HCT116 (cell line): ENCODE measurements around the gene TENM3. TPM values are rescaled to one million over a fixed set of nuclear protein-coding genes. Genes with fewer than 3 reads are reported as not detected.

Experiments
- ATAC-seq: fragments of 200-7000 bp; cut with Tn5 transposase; 2 replicates; pipeline ENCODE4 v1.9.1; 2020; ENCODE audit warnings: mild to moderate bottlenecking, moderate library complexity
- BruUV-seq: library from RNA; stranded (reverse); fragments of 400-500 nt; replicated peaks from 2 replicates; lab custom pipeline; 2021; lab: Mats Ljungman, UMichigan
- CTCF ChIA-PET: fragments of 300-600 bp; sonication (Branson Sonifier 250); formaldehyde crosslinking; loops from one replicate; lab custom pipeline; 2021; ENCODE audit warnings: antibody characterized with exemption; lab: Charles Lee
- POLR2A ChIA-PET: fragments of 300-600, 350-600 bp; sonication (Branson Sonifier 250); formaldehyde crosslinking; loops from one replicate; lab custom pipeline; 2021; ENCODE audit warnings: antibody characterized with exemption; lab: Charles Lee
- RAD21 ChIA-PET, 2 experiments: fragments of 300-600 bp; sonication (Branson Sonifier 250); formaldehyde crosslinking; loops; one replicate each; lab custom pipeline; 2023; ENCODE audit warnings: low total read pairs in 2 of 2; ENCODE audit not compliant: uncharacterized antibody in 2 of 2, unreplicated experiment in 2 of 2, low non-redundant PET in 1 of 2; lab: Charles Lee
- DNase-seq: peaks from one replicate; pipeline ENCODE4 v3.0.0-alpha.2; 2010; ENCODE audit warnings: low read depth, low spot score
- H2AFZ ChIP-seq: fragments of 200-600 bp; shearing (Covaris generic), sonication (generic); 2 replicates; pipeline ENCODE4 v1.6.1; 2017; ENCODE audit warnings: low read depth, mixed run types, mixed read lengths, antibody characterized with exemption, low read length; ENCODE audit not compliant: poor library complexity, severe bottlenecking
- H3K27ac ChIP-seq: 2 replicates; pipeline ENCODE4 v1.5.1; 2012; ENCODE audit warnings: low read depth, low read length
- H3K27me3 ChIP-seq: fragments of 200-600 bp; sonication (generic); 2 replicates; pipeline ENCODE4 v1.6.1; 2016; ENCODE audit warnings: mixed run types, low read length, mixed read lengths; ENCODE audit not compliant: insufficient read depth
- H3K36me3 ChIP-seq, 2 experiments: fragments of 200-500 bp in 1 of 2; fragments of 200-600 bp in 1 of 2; sonication (Bioruptor generic) in 1 of 2; sonication (generic) in 1 of 2; 2 replicates each; pipeline versions ENCODE4 v1.5.1 to v1.6.1; 2014 to 2016; ENCODE audit warnings: low read length in 2 of 2, inconsistent platforms in 1 of 2, mixed read lengths in 1 of 2, mixed run types in 1 of 2; ENCODE audit not compliant: insufficient read depth in 2 of 2, control insufficient read depth in 1 of 2
- H3K4me1 ChIP-seq, 2 experiments: fragments of 200-600 bp in 1 of 2; sonication (generic) in 1 of 2; 2 replicates each; pipeline versions ENCODE4 v1.5.1 to v1.6.1; 2012 to 2017; ENCODE audit warnings: low read length in 2 of 2, inconsistent platforms in 1 of 2, mild to moderate bottlenecking in 1 of 2, mixed read lengths in 1 of 2, mixed run types in 1 of 2, moderate library complexity in 1 of 2; ENCODE audit not compliant: insufficient read depth in 2 of 2, control insufficient read depth in 1 of 2
- H3K4me2 ChIP-seq: fragments of 200-600 bp; sonication (generic); 2 replicates; pipeline ENCODE4 v1.6.1; 2017; ENCODE audit warnings: mixed run types, low read length, mixed read lengths
- H3K4me3 ChIP-seq, 2 experiments: fragments of 200-600 bp in 1 of 2; sonication (generic) in 1 of 2; replicated peaks in 1 of 2; 2 replicates each; pipeline ENCODE4 v1.5.1; 2011 to 2016; ENCODE audit warnings: low read length in 2 of 2, control low read depth in 1 of 2, low read depth in 1 of 2, mild to moderate bottlenecking in 1 of 2, mixed read lengths in 1 of 2, mixed run types in 1 of 2
- H3K79me2 ChIP-seq: fragments of 200-600 bp; sonication (generic); 2 replicates; pipeline ENCODE4 v1.6.1; 2017; ENCODE audit warnings: mild to moderate bottlenecking, mixed run types, low read length, moderate library complexity, mixed read lengths; ENCODE audit not compliant: insufficient read depth
- H3K9ac ChIP-seq: fragments of 200-600 bp; sonication (generic); 2 replicates; pipeline ENCODE4 v1.6.1; 2016; ENCODE audit warnings: low read length, mixed read lengths
- H3K9me2 ChIP-seq: fragments of 200-600 bp; sonication (generic), shearing (Covaris generic); 2 replicates; pipeline ENCODE4 v1.6.1; 2017; ENCODE audit warnings: mixed run types, mild to moderate bottlenecking, moderate library complexity; ENCODE audit not compliant: insufficient read depth
- H3K9me3 ChIP-seq, 2 experiments: fragments of 200-500 bp in 1 of 2; fragments of 200-600 bp in 1 of 2; sonication (Bioruptor generic) in 1 of 2; sonication (generic) in 1 of 2; 2 replicates each; pipeline ENCODE4 v1.6.1; 2014 to 2017; ENCODE audit warnings: low read length in 2 of 2, mixed read lengths in 2 of 2, inconsistent platforms in 1 of 2, low read depth in 1 of 2, mild to moderate bottlenecking in 1 of 2, mixed run types in 1 of 2, moderate library complexity in 1 of 2; ENCODE audit not compliant: control insufficient read depth in 1 of 2, insufficient read depth in 1 of 2
- H4K20me1 ChIP-seq: fragments of 200-600 bp; sonication (generic), shearing (Covaris generic); 2 replicates; pipeline ENCODE4 v1.6.1; 2017; ENCODE audit warnings: mixed run types, mild to moderate bottlenecking, moderate library complexity; ENCODE audit not compliant: insufficient read depth
- ATF3 ChIP-seq: IDR thresholded peaks from 2 replicates; pipeline ENCODE4 v1.6.1; 2012
- CEBPB ChIP-seq: IDR thresholded peaks from 2 replicates; pipeline ENCODE4 v1.6.1; 2012; ENCODE audit warnings: low read depth
- EGR1 ChIP-seq: IDR thresholded peaks from 2 replicates; pipeline ENCODE4 v1.6.1; 2012; ENCODE audit warnings: low read depth
- ELF1 ChIP-seq: IDR thresholded peaks from 2 replicates; pipeline ENCODE4 v1.6.1; 2012; ENCODE audit warnings: low read depth, borderline replicate concordance
- JUND ChIP-seq: IDR thresholded peaks from 2 replicates; pipeline ENCODE4 v1.6.1; 2012
- MAX ChIP-seq: IDR thresholded peaks from 2 replicates; pipeline ENCODE4 v1.6.1; 2012
- POLR2AphosphoS5 ChIP-seq: IDR thresholded peaks from 2 replicates; pipeline ENCODE4 v1.6.1; 2011; ENCODE audit warnings: mild to moderate bottlenecking, low read depth, low read length, moderate library complexity
- RAD21 ChIP-seq: IDR thresholded peaks from 2 replicates; pipeline ENCODE4 v1.6.1; 2012; ENCODE audit warnings: low read depth, mild to moderate bottlenecking
- REST ChIP-seq: IDR thresholded peaks from 2 replicates; pipeline ENCODE4 v1.6.1; 2012; ENCODE audit warnings: low read depth
- SIN3A ChIP-seq: IDR thresholded peaks from 2 replicates; pipeline ENCODE4 v1.6.1; 2012; ENCODE audit warnings: low read depth
- SP1 ChIP-seq: IDR thresholded peaks from 2 replicates; pipeline ENCODE4 v1.6.1; 2012; ENCODE audit warnings: low read depth
- YY1 ChIP-seq: IDR thresholded peaks from 2 replicates; pipeline ENCODE4 v1.6.1; 2011; ENCODE audit warnings: low read length, low read depth, moderate library complexity, mild to moderate bottlenecking; ENCODE audit not compliant: insufficient replicate concordance; ENCODE audit errors: extremely low read depth
- intact Hi-C: fragments of 100-400 bp; cut with micrococcal nuclease; formaldehyde crosslinking; loops from 2 replicates; pipeline ENCODE4 v1.10.0; 2022
- total RNA-seq: library from RNA; stranded (reverse); gene quantifications from one replicate; pipeline ENCODE4 v1.2.1, GENCODE V29; 2021; ENCODE audit not compliant: unreplicated experiment

TENM3 gene
- total RNA-seq, 1 experiment from 2014 or later, result 0.54 TPM

GRCh38 chr4:182216005-182216404 is 27.2 kb upstream of the TENM3 start:
- Histone ChIP-seq H2AFZ (no peak overlapping the region), H3K9me2 (no peaks in the 10 kb centered on the region), H3K79me2 (no peaks in the 10 kb centered on the region), H3K27ac (no peak overlapping the region), H3K4me3 (no peak overlapping the region)
- BruUV-seq, result no TSS peak
- CTCF ChIA-PET, result no interaction called here
- DNase-seq, result no peak
- RAD21 ChIA-PET, result no interaction called here
- intact Hi-C loops, result no loop called here
- POLR2A ChIA-PET, result no interaction called here
- TF ChIP-seq MAX (no peak), JUND (no peak), CEBPB (no peak), ATF3 (no peak), SP1 (no peak), RAD21 (no peak), POLR2AphosphoS5 (no peak), REST (no peak), EGR1 (no peak), YY1 (no peak), ELF1 (no peak), SIN3A (no peak)
- TF ChIP-seq, all 23 proteins: peak for 0
- no peaks in the 10 kb centered on the region for H3K9me3 ChIP-seq
- no peaks in the 10 kb centered on the region for H4K20me1 ChIP-seq
- H3K27me3 ChIP-seq, result peaks cover 4% of the 10 kb centered on the region
- no peak overlapping the region for H3K9ac ChIP-seq
- H3K4me2 ChIP-seq, result no peak overlapping the region
- no peak for ATAC-seq
- no peaks in the 10 kb centered on the region for H3K4me1 ChIP-seq
- no peaks in the 10 kb centered on the region for H3K36me3 ChIP-seq
